ENCODE data around the gene PCYT2.

PCYT2 gene

DNA sequence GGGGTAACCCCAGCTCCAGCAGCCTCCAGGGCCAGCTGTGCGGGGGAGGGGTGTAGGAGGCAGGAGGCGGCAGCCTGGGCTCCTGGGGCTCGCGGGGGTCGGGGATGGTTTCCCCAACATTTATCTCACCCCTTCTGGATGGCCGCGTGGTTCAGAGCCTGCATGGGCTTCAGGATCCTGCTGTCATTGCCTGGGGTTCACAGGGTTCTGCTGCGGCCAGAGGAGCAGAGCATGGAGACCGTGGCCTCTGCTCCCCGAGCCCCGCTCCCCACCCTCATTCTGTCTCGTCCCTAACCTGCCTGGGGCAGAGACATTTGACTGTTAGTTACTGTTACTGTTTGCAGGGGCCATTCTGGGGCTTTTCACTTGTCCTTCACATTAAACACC lies 31.0 kb upstream of the PCYT2 start:
- no peak for DNase-seq

DNA sequence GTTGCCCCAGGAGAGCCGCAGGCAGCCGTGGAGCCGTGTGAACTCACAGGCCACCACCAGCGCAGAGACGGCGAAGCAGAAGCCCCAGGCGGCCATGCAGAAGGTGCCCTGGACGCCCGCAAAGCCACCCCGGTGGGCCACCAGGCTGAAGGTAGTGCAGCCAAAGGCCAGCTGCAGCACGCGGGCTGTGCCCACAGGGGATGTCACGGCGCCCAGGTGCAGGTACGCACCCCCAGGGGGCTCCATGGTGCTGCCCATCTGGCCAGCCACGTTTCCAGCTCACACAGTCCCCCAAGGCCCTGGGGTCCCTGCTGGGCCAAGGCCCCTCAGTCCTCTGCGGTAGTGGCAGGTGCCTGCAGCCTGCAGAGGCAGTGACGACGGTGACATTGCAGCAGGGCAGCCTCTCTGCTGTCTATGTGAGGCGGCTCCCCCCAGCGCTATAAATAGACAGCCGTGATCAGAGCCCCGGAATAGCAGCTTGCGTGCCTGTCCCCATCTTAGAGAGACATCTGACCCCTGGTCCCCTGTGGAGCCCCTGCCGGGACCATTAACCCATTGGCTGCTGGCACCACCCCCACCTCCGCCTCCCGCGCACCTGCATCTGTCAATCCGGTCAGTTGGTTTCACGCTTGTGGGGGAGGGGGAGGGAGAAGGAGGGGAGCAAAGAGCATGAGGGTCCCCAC lies 30.4 kb upstream of the PCYT2 start:
- DNase-seq, result no peak

DNA sequence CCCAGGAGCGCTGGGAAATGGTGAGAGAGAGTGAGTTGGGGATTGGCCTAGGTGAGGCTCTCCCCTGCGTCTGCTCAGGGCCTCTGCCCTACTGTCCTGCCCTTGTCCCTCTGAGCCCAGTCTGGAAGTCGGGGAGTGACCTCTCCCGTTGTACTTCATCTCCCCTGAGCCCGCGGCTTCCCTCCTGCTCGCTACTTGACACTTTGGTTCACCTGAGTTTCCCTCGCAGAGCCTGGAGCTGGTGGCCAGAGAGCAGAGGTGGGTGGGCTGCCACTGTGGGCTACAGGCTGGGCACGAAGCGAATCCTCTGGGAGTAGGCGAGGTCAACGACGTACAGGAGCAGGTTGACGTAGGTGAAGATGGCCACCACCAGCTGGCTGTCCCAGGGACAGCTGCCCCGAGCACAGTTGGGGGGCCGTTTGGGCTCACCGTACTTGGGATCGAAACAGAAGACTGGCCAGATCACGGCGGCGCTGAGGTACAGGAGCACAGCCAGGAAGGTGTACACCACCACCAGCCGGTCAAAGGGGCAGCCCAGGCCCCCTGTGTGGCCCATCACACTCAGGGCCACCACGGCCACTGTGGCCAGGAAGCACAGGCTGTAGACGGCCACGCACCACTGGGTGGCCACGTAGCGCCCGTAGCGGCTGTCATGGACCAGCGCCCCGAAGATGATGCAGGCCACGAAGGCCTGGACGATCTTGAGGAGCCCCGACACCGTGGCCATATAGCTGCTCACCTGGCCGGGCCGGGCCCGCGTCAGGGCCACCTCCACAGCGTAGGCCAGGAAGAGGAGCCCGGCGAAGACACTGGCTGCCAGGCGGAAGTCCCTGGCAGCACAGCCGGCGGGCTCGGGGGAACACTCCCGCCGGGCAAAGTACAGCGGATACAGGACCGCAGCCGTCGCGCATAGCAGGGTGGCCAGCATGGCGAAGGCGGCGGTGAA lies 29.6 kb upstream of the PCYT2 start:
- DNase-seq, result no peak

DNA sequence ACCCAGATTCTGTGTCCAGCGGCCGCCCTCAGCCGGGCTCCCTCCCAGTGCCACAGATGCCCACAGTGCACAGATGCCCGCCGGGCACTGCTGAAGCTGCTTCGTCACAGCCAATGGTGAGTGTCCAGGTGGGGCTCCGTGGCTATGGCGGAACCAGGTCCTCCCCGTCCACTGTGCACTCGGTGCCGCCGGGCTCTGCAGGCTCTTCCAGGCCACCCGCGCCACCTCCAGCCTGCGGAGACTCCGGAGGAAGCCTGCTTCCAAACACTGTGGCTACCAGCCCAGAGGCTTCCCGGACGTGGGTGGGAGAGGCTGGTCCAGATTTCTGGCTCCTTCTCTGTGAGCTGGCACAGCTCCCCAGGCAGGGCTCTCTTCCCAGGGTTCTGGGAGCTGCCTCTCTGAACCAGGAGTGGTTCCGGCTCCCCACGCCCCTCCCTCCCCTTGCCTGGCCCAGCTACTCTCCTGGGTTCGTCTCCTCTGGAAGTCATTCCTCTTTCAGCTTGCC lies 28.7 kb upstream of the PCYT2 start:
- no peak for DNase-seq

DNA sequence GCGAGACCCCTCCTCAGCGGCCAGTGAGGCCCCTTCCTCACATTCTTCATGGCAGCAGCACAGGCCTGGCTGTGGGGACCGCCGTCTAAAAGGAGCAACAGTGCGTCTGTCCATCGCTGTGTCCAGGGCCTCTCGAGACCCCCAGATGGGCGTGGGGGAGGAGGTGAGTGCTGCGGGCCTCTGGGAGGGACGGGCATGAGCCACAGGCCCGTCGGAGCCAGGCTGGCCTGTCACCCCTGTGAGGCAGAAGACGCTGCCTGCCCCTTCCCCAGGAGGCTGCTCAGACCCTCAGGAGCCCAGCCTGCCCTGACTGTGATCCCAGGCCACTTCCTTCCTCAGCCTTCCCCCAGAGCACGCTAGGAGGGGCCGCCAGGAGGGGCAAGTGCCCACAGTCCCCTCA lies 28.0 kb upstream of the PCYT2 start:
- no peak for DNase-seq

DNA sequence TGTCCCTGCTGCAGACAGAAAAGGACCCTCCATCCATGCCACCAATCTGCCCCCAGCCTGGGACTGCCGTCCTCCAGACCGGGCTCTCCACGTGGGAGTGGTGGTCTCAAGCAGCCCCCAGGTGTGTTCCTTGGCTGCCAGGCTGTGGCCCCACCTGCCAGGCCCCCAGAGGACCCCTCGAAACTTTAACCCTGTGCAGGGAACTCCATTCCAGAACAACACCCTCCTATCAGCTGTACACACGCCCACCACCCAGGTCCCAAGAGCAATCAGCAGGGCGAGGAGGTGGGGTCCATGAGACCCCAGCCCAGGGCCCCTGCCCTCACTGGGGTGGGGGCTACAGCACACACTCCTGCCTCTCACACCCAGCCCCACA lies 24.5 kb upstream of the PCYT2 start:
- DNase-seq, result no peak

DNA sequence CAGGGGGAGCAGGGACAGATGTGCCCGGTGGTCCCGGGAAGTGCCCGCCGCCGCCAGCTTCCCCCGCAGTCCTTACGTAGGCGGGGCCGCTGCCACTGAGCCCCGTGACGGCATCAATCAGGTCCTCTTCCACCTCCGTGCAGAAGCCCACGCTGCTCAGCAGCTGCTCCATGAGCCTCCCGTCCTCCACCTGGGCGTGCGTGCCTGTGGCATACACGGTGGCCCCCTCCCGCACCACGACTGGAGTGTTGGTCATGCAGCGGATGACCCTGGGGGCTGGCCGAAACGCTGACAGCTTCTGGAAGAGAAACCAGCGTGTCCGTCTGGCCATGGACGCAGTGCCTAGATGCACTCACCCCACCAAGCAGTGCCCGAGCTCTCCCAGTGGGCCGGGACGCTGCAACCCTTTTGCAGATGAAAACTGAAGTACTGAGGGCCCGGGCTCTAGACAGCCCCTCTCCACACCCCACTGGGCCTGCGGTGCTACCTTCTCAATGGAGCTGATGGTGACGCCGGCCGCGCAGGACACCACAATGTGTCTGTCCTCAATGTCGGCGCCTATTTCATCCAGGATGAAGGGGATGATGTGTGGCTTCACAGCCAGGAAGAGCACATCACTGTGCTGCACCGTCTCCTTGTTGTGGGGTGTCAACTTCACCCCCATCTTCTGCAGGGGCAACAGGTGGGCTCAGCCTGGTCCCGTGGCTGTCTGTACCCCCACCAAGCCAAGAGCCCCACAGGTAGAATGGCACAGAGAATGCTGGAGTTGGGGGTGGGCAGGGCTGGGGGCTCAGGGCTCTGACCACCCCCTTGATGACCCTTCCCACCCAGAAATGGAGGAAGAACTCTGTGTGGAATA lies 23.9 kb upstream of the PCYT2 start:
- no peak for DNase-seq

DNA sequence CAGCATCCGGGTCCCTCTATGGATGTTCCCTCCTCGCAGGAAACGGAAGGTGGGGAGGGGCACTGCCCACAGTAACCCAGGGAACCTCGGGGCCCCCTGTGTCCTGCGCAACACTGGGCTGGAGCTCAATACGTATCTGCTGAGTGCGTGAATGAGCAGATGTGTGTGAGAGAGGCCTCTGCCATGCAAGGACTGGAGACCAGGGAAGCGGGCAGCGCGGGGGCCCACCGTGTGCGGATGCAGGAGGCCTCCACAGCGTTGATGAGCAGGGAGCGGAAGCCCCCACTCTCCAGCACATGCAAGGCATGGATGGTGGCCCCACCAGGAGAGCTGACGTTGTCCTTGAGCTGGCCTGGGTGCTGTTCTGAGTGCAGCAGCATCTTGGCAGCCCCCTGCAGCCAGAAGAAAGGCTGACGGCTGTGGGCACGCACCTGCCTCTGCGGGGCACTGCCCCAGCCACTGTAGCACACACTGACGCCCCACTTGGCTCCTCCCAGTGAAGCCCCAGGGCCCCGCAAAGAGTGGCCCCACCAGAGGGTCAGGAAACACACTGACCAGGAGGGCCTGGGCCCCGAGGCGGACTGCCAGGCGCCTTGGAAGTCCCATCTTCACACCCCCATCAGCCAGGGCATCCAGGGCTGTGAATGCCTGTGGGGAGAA lies 23.0 kb upstream of the PCYT2 start:
- DNase-seq, result no peak

DNA sequence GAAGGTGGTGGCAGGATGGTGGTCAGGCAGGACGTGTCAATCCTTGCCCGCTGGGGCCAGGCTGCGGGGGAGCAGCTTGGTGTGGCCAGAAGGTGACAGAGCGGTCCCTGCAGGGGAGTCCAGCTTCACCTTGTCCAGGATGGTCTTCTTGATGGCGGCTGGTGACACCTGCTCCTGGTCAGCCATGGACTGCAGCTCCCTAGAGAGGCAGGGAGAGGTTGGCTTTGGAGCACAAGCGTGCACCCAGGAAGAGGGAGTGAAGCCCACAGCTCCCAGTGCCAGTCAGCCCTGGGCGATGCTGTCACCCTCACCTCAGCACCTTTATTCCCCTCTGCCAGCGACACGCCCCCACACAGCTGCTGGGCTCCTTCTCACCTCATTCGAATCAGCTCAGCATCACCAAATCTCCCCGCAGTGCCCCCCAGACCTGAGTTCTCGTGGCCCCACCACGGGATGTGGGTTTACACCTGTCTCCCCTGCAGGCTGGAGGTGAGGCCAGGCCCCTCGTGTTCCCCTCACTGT lies 22.0 kb upstream of the PCYT2 start:
- no peak for DNase-seq

DNA sequence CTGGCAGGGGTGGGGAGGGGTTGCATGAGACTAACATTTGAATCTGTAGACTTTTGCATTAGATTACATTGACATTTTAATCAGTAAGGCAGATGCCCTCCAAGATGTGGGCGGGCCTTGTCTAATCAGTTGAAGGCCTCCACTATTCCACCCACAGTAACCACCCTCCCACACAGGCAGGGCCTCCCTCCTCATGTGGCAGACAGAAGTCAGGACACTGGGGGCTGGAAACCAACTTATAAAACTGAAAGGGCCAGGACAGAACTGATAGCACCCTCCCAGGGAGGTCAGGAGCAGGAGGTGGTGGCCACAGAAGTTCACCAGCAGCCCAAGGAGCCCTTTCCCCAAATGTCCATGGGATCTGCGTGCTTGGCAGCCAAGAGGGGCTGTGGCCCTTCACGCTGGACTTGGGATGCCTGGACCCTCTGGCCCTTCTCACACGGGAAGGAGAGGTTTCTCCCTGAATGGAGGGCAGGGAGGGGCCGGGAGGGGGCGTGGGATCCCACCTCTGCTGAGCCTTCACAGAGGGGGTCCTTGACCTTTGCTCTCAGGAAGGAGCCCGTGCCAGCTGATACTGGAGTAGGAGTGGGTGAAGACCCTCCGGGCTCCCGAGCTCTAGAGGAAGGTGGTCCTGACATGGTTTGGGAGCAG lies 21.3 kb upstream of the PCYT2 start:
- DNase-seq, result no peak

DNA sequence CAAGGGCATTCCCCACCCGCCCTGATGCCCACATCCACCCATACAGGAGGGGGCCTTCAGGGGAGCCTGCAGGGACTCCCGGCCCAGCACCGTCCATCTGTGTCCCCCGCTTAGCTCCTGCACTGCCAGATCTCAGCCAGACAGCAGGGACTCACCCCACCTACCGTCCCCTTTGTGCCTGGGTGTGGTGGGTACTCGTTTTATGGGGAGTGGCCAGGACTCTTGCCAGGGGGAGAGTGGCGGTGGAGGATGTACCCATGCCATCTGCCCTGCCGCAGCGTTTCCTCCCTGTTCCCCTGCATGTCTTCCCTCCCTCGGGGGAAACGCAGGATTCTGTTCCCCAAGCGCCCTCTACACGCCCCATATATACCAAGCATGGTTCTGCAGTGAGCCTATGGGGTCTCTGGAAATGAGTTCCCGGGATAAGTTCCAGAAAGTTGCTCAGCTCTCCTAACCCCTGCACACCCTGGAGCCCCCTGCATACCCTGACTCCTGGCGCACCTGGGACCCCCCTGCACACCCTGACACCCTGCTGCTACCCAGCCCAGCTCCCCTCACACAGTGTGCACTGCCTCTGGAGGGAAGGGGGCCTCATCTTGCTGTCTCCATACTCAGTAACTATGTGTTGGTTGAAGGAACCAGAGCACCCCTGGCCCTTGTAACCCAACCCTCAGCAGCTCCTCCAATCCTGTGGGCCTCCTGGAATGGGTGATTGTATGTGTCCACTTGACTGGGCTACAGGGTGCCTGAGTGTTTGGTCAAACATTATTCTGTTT lies 20.5 kb upstream of the PCYT2 start:
- DNase-seq, result no peak

DNA sequence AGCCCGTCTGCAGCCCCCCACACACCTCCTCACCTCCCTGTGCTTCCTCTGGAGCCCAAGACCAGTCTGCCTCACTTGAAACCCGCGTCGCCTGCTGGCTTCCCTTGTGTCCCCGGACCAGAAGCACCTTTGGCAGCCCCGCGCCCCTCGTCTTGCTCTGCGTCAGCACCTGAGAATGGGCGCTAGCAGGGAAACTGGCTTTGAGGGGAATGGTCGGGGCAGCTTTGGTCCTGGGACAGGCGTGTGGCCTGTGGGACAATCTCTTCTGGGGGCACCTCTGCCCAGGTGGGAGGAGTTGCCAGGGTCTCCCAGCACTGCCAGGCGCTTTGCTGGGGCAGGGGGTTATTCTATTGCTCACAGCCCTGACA lies 20.0 kb upstream of the PCYT2 start:
- DNase-seq, result no peak

DNA sequence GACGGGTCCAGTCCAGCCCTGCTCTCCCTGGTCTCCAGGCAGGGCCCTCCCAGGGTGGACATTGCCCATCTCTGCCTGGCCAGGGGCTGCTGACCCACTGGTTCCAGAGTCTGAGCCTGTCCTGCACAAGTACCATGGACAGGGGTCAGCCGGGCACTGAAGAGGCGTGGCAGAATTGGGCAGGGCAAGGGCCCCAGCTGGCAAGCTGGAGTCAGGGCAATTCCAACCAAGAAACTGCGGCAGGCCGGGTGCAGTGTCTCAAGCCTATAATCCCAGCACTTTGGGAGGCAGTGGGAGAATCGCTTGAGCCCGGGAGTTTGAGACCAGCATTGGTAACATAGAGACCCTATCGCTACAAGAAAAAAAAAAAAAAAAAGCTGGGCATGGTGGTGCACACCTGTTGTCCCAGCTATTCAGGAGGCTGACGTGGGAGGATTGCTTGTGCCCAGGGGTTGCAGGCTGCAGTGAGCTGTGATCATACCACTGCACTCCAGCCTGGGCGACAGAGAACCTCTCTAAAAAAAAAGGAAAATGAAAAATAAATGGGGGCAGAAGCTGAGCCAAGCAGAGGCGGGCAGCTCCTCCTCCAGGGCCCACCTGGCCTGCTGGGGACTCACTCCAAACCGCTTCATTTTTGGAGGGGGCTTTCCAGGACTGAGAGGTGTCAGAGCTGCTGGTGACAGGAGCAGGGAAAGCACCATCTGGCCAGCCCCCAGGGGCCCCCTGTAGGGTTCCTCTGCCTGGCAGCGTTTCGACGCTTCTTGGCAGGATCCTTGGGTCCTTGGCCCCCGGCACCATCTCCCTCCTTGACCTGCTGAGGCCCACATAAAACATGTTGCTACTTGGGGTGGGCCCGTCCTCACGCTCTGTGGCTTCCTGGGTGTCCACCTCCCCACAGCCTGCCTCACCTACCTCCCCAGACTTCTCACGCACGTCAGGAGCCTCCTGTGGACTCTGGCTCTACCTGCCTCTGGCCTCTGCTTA lies 19.2 kb upstream of the PCYT2 start:
- no peak for DNase-seq

DNA sequence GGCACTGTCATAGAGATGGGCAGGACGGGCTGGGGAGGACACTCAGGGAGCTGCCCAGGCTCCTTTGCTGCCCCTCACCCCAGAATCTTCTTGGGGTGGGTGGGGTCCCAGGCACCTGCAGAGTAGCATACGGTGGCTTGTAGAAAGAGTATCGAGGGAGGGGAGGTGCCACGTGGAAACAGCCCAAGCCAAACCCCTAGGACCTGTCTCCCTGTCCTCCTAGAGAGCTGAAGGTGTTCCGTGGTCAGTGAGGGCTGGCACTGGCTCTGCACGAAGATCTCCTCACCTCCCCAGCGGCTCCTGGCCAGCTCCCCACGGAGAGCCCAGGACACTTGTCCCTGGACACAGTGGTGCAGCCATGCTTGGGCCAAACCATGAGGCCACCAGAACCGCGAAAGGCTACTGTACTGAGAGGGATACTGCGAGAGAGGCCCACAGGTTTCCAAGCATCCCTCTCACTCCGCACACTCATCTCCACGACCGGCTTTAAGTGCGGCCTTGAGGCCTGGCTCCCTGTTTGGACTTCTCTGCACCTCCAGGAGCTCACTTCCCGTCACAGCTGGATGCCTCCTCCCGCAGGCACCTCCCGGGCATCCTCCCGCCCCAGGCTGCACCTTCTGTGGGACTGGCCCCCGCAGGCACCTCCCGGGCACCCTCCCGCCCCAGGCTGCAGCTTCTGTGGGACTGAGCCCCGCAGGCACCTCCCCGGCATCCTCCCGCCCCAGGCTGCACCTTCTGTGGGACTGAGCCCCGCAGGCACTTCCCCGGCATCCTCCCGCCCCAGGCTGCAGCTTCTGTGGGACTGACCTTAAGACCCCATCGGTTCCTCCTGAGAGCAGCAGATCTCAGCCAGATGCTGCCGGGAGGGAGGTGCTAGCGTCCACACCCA lies 18.3 kb upstream of the PCYT2 start:
- DNase-seq, result no peak

DNA sequence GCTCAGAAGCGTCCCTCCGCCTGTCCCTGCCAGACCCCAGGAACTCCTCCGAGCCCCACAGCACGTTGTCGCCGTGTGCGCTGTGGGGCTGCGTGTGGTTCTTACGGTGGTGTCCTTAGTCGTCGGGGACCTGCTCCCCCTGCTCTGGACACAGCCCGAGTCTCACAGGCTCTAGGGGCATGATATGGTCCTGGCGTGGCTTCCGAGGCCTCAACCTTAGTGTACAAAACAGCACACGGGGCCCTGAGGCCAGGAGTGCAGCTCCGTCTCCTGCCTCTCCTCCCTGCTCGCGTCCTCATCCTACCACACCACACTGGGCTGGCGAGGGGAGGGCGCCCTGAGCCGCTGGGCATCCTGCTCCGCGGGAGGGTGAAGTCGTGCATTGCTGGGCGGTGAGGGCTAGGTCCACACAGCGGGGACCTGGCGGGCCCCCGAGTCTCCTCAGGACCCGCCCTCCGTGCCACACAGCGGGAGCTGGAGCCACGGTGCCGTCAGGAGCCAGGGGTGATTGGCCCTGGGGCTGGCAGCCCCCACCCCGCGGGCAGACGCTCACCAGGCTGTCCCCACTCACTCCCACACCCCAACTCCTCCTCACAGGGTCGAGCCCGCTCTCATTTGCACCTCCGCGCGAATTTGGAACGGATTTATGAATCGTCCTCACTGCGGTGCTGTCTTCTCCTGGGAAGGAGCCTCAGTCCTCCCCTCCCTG lies 17.5 kb upstream of the PCYT2 start:
- DNase-seq, result no peak

DNA sequence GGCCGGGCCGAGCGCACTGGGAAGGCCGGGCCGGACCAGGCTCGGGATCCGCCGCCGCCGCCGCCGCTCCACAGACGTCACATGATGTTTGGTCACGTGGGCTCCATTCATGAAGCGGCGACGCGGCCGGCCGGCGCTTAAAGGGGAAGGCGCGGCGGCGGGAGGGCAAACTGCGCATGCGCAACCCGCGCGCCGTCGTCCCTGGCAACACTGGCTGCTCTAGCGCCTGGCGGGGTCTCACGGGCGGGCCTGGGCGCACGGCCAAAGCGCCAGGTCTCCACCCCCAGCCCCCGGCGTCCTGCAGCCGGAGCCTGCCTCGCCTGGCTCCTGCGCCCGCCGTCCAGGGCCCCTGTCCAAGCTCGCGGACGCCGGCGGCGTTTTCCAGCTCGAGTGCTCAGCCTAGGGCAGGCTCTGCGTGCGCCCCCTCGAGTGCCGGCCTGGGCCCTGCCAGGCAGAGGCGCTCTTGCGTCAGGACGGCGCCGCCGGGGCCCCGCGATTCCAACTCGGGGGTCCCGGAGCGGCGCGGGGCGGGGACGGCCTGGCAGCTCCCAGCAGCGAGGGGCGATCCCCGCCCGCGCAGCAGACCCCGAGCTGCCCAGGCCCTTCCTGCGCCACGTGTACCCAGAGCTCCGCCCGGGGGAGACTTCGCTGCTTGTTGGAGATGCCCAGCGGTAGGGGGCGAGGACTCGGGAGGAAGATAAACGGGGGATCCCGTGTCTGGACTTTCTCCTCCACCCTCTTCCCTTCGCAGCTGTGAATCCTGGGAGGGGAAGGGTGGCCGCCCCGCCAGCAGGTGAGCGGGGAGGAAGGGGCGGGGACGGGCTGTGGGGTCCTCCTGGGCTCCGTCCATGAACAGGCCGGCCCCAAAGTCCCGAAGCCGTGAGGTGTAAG lies 16.7 kb upstream of the PCYT2 start, which contains the start of gene MAFG:
Gene MAFG (minus strand): TSS at position 83 of the 891 bp plus-strand sequence. CDS start 4,550 bp downstream, outside the sequence.
- DNase-seq, result peak; percentile 89

DNA sequence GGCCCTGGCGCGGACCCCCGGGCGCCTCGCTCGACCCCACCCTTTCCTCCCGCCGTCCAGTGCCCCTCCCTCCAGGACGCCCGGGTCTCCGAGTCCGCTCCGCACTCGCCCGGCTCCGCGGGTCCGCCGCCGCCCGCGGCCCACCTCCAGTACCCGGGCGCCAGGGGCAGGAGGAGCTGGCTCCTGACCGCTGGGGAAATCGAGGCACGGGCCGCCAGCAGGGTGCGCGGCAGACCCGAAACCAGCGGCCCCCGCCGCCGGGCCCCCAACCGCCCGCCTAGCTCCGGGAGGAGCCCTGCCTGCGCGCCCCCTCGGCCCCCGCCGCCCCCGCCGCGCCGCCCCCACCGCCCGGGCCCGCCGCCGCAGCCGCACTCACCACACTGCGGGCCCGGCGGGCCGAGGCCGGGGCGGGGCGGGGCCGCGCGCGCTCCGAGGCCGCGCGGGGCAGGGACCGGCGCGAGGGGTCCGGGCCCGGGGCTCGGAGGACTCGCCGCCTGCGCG lies 16.0 kb upstream of the PCYT2 start:
- DNase-seq, result no peak

All from central memory CD4-positive, alpha-beta T cell (primary cell).